Measurements from ENCODE around the gene TRIM42.

The TRIM42 gene

GRCh38 chr3:140686128-140686527, 8.3 kb downstream of the TRIM42 start:
- no peak overlapping the region for H3K27ac ChIP-seq (ENCODE audit: low read length)
- no peaks in the 10 kb centered on the region for H3K27me3 ChIP-seq (ENCODE audit: low read depth, low read length)
- no peaks in the 10 kb centered on the region for H3K36me3 ChIP-seq (ENCODE audit: control insufficient read depth in 1 of 2, insufficient read depth in 2 of 2, low read length in 2 of 2)
- H3K4me1 ChIP-seq (ENCODE audit: control insufficient read depth in 1 of 2, insufficient read depth in 2 of 2, low read length in 2 of 2), result no peaks in the 10 kb centered on the region
- no peaks in the 10 kb centered on the region for H3K9me3 ChIP-seq (ENCODE audit: control insufficient read depth in 1 of 2, low read length in 2 of 2)
- H3K4me3 ChIP-seq (ENCODE audit: low read depth in 1 of 2, low read length in 2 of 2), result no peak overlapping the region

DNA sequence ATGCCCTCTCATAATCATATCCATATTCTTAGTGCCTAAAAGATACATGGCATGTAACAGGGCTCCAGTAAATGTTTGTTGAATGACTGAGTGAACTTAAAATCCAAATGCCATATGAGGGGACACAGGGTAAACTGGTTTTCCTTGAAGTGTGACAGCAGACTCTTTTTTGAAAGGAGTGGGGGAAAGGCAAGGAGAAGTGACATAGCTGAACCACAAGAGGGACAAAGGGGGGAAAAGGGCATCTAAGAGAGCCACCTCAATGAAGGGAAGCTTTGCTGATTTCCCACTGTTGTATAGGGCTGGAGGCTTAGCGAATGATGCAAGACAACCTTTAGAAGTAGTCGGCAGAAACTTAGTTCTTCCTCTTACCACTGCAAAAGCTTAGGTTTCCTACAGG, 9.1 kb downstream of the TRIM42 start:
- H3K4me3 ChIP-seq (ENCODE audit: low read depth in 1 of 2, low read length in 2 of 2), result no peak overlapping the region
- no peaks in the 10 kb centered on the region for H3K36me3 ChIP-seq (ENCODE audit: control insufficient read depth in 1 of 2, insufficient read depth in 2 of 2, low read length in 2 of 2)
- H3K27me3 ChIP-seq (ENCODE audit: low read depth, low read length), result no peaks in the 10 kb centered on the region
- H3K4me1 ChIP-seq (ENCODE audit: control insufficient read depth in 1 of 2, insufficient read depth in 2 of 2, low read length in 2 of 2), result no peaks in the 10 kb centered on the region
- no peaks in the 10 kb centered on the region for H3K9me3 ChIP-seq (ENCODE audit: control insufficient read depth in 1 of 2, low read length in 2 of 2)
- H3K27ac ChIP-seq (ENCODE audit: low read length), result no peak overlapping the region

GRCh38 chr3:140695361-140696061, 17.6 kb downstream of the TRIM42 start:
- Histone ChIP-seq H3K4me1 (ENCODE audit: control insufficient read depth in 1 of 2, insufficient read depth in 2 of 2, low read length in 2 of 2) (no peaks in the 10 kb centered on the region), H3K27ac (ENCODE audit: low read length) (no peak overlapping the region), H3K4me3 (ENCODE audit: low read depth in 1 of 2, low read length in 2 of 2) (no peak overlapping the region), H3K9me3 (ENCODE audit: control insufficient read depth in 1 of 2, low read length in 2 of 2) (no peaks in the 10 kb centered on the region), H3K27me3 (ENCODE audit: low read depth, low read length) (no peaks in the 10 kb centered on the region), H3K36me3 (ENCODE audit: control insufficient read depth in 1 of 2, insufficient read depth in 2 of 2, low read length in 2 of 2) (no peaks in the 10 kb centered on the region)

GRCh38 chr3:140699516-140700231, 21.8 kb downstream of the TRIM42 start:
- no peaks in the 10 kb centered on the region for H3K36me3 ChIP-seq (ENCODE audit: control insufficient read depth in 1 of 2, insufficient read depth in 2 of 2, low read length in 2 of 2)
- H3K4me3 ChIP-seq (ENCODE audit: low read depth in 1 of 2, low read length in 2 of 2), result no peak overlapping the region
- H3K27ac ChIP-seq (ENCODE audit: low read length), result no peak overlapping the region
- no peaks in the 10 kb centered on the region for H3K9me3 ChIP-seq (ENCODE audit: control insufficient read depth in 1 of 2, low read length in 2 of 2)
- no peaks in the 10 kb centered on the region for H3K4me1 ChIP-seq (ENCODE audit: control insufficient read depth in 1 of 2, insufficient read depth in 2 of 2, low read length in 2 of 2)
- no peaks in the 10 kb centered on the region for H3K27me3 ChIP-seq (ENCODE audit: low read depth, low read length)

DNA sequence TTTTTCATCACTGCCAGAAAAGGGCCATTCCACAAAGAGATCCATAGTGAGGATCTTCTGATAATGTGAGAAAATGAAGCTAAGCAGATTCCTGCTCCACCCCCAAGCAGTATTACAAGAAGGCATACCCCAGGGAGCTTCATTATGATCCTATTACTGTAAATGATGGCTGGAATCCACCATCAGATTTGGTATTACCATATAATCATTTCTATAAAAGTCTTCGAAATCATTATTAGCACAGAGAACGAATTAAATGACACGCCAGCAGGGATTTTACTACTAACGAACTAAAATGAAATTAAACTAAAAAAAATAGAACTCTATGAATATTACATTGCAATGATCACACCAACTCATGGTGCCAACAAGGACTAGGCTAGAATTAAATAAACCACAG, 24.4 kb downstream of the TRIM42 start:
- Histone ChIP-seq H3K27ac (ENCODE audit: low read length) (no peak overlapping the region), H3K9me3 (ENCODE audit: control insufficient read depth in 1 of 2, low read length in 2 of 2) (no peaks in the 10 kb centered on the region), H3K36me3 (ENCODE audit: control insufficient read depth in 1 of 2, insufficient read depth in 2 of 2, low read length in 2 of 2) (no peaks in the 10 kb centered on the region), H3K4me3 (ENCODE audit: low read depth in 1 of 2, low read length in 2 of 2) (no peak overlapping the region), H3K27me3 (ENCODE audit: low read depth, low read length) (no peaks in the 10 kb centered on the region), H3K4me1 (ENCODE audit: control insufficient read depth in 1 of 2, insufficient read depth in 2 of 2, low read length in 2 of 2) (no peaks in the 10 kb centered on the region)

DNA sequence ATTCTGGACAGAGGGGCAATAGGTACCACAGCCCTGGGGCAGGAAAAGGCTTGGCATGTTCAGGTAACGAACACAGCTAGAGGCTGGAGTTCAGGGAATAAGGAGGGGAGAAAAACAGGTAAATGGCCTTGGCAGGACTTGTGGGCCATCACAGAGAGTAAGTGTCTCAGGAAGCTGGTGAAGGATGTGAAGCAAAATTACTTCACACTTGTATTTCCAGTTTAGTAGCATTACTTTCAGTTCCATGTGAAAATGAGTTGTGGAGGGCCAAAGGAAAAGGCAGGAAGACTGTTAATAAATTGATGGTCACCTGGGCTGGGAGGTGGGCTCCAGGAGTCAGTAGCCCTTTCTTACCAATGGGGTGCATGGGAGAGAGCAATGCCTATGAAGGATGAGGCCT, 25.6 kb downstream of the TRIM42 start:
- H3K27me3 ChIP-seq (ENCODE audit: low read depth, low read length), result no peaks in the 10 kb centered on the region
- no peaks in the 10 kb centered on the region for H3K9me3 ChIP-seq (ENCODE audit: control insufficient read depth in 1 of 2, low read length in 2 of 2)
- H3K4me3 ChIP-seq (ENCODE audit: low read depth in 1 of 2, low read length in 2 of 2), result no peak overlapping the region
- H3K4me1 ChIP-seq (ENCODE audit: control insufficient read depth in 1 of 2, insufficient read depth in 2 of 2, low read length in 2 of 2), result no peaks in the 10 kb centered on the region
- no peaks in the 10 kb centered on the region for H3K36me3 ChIP-seq (ENCODE audit: control insufficient read depth in 1 of 2, insufficient read depth in 2 of 2, low read length in 2 of 2)
- no peak overlapping the region for H3K27ac ChIP-seq (ENCODE audit: low read length)

DNA sequence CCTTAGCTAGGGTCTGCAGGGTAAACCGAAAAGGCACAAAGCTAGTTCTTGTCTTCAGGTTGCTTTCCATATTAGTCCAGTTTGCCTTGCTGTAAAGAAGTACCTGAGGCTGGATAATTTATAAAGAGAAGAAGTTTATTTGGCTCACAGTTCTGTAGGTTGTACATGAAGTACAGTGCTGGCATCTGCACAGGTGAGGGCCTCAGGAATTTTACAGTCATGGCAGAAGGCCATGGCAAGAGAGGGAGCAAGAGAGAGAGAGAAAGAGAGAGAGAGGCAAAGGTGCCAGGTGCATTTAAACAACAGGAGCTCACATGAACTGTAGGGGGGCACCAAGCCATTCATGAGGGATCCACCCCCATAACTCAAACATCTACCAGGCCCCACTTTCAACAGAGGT, 26.9 kb downstream of the TRIM42 start:
- Histone ChIP-seq H3K9me3 (ENCODE audit: control insufficient read depth in 1 of 2, low read length in 2 of 2) (no peaks in the 10 kb centered on the region), H3K4me3 (ENCODE audit: low read depth in 1 of 2, low read length in 2 of 2) (no peak overlapping the region), H3K4me1 (ENCODE audit: control insufficient read depth in 1 of 2, insufficient read depth in 2 of 2, low read length in 2 of 2) (no peaks in the 10 kb centered on the region), H3K27me3 (ENCODE audit: low read depth, low read length) (no peaks in the 10 kb centered on the region), H3K36me3 (ENCODE audit: control insufficient read depth in 1 of 2, insufficient read depth in 2 of 2, low read length in 2 of 2) (no peaks in the 10 kb centered on the region), H3K27ac (ENCODE audit: low read length) (no peak overlapping the region)

DNA sequence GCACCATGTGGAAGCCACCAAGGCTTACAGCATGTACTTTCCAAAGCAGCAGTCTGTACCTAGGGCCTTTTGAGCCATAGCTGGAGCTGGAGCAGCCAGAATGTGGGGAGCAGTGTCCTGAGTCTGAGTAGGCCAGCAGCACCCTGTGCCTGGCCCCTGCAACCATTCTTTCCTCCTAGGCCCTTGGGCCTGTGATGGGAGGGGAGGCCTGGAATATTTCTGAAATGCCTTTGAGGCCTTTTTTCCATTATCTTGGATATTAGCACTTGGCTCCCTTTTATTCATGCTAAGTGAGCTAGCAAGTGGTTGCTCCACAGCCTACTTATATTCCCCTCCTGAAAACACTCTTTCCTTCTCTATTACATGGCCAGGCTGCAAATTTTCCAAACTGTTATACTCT, 28.1 kb downstream of the TRIM42 start:
- Histone ChIP-seq H3K9me3 (ENCODE audit: control insufficient read depth in 1 of 2, low read length in 2 of 2) (no peaks in the 10 kb centered on the region), H3K4me1 (ENCODE audit: control insufficient read depth in 1 of 2, insufficient read depth in 2 of 2, low read length in 2 of 2) (no peaks in the 10 kb centered on the region), H3K36me3 (ENCODE audit: control insufficient read depth in 1 of 2, insufficient read depth in 2 of 2, low read length in 2 of 2) (no peaks in the 10 kb centered on the region), H3K4me3 (ENCODE audit: low read depth in 1 of 2, low read length in 2 of 2) (no peak overlapping the region), H3K27me3 (ENCODE audit: low read depth, low read length) (no peaks in the 10 kb centered on the region), H3K27ac (ENCODE audit: low read length) (no peak overlapping the region)

DNA sequence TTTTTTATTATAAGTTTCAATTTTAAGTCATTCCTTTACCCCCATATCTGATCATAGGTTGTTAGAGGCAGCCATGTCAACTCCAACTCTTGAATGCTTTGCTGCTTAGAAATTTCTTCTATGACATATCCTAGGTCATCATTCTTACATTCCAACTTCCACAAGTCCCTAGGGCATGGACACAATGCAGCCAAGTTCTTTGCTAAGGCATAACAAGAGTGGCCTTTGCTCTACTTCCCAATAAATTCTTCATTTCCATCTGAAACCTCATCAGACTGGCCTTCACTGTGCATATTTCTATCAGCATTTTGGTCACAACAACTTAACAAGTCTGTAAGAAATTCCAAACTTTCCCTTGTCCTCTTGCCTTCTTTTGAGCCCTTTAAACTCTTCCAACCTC, 28.5 kb downstream of the TRIM42 start:
- Histone ChIP-seq H3K27me3 (ENCODE audit: low read depth, low read length) (no peaks in the 10 kb centered on the region), H3K27ac (ENCODE audit: low read length) (no peak overlapping the region), H3K4me1 (ENCODE audit: control insufficient read depth in 1 of 2, insufficient read depth in 2 of 2, low read length in 2 of 2) (no peaks in the 10 kb centered on the region), H3K9me3 (ENCODE audit: control insufficient read depth in 1 of 2, low read length in 2 of 2) (no peaks in the 10 kb centered on the region), H3K4me3 (ENCODE audit: low read depth in 1 of 2, low read length in 2 of 2) (no peak overlapping the region), H3K36me3 (ENCODE audit: control insufficient read depth in 1 of 2, insufficient read depth in 2 of 2, low read length in 2 of 2) (no peaks in the 10 kb centered on the region)

DNA sequence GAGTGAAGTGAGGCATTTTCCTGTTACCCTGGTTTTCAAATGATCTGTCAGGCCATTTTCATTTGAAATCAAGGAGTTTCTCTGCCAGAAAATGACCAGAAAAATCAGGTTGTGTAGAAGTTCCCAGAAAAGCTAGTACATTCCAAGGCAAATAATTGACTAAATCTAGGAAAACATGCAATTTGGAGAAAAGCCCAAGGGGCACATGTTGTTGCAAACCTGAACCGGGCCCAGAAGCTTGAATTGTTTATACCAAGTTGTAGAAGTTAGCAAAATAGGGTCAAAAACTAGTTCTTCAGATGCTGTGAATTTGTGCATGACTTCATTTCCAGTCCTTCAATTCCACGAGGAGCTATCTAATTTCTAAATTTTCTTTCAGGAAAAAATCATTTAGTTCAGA, 31.0 kb downstream of the TRIM42 start:
- no peak overlapping the region for H3K4me3 ChIP-seq (ENCODE audit: low read depth in 1 of 2, low read length in 2 of 2)
- no peaks in the 10 kb centered on the region for H3K36me3 ChIP-seq (ENCODE audit: control insufficient read depth in 1 of 2, insufficient read depth in 2 of 2, low read length in 2 of 2)
- no peaks in the 10 kb centered on the region for H3K9me3 ChIP-seq (ENCODE audit: control insufficient read depth in 1 of 2, low read length in 2 of 2)
- H3K27me3 ChIP-seq (ENCODE audit: low read depth, low read length), result no peaks in the 10 kb centered on the region
- no peaks in the 10 kb centered on the region for H3K4me1 ChIP-seq (ENCODE audit: control insufficient read depth in 1 of 2, insufficient read depth in 2 of 2, low read length in 2 of 2)
- no peak overlapping the region for H3K27ac ChIP-seq (ENCODE audit: low read length)

DNA sequence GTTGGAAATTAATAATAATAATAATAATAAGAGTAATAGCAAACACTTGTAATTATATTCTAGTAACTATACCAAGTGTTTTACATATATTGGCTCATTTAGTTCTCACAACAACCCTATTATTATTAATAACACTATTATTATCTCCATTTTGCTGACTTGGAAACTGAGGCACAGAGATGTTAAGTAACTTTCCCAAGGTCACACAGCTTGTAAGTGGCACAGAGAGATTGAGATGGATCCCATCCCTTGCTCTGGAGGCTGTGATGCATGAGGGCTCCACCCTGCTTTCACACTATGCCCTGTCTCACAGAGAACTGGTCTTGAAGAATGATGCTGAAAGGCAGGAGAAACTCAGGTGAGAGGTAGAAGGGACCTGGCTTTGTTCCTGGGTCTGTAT, 31.9 kb downstream of the TRIM42 start:
- Histone ChIP-seq H3K4me3 (ENCODE audit: low read depth in 1 of 2, low read length in 2 of 2) (no peak overlapping the region), H3K4me1 (ENCODE audit: control insufficient read depth in 1 of 2, insufficient read depth in 2 of 2, low read length in 2 of 2) (no peaks in the 10 kb centered on the region), H3K27ac (ENCODE audit: low read length) (no peak overlapping the region), H3K27me3 (ENCODE audit: low read depth, low read length) (no peaks in the 10 kb centered on the region), H3K9me3 (ENCODE audit: control insufficient read depth in 1 of 2, low read length in 2 of 2) (no peaks in the 10 kb centered on the region), H3K36me3 (ENCODE audit: control insufficient read depth in 1 of 2, insufficient read depth in 2 of 2, low read length in 2 of 2) (no peaks in the 10 kb centered on the region)

Data from muscle layer of duodenum (tissue), 2 donors.